HG03378 (cell line): ENCODE results near the gene CCDC38.

Experiments used
- ATAC-seq: cut with Tn5 transposase; IDR thresholded peaks from one replicate; pipeline ENCODE4 v1.9.1; 2021; ENCODE audit warnings: mild to moderate bottlenecking, moderate library complexity; ENCODE audit not compliant: unreplicated experiment

The CCDC38 gene

GRCh38 chr12:95837240-95838038 is 105.0 kb downstream of the CCDC38 start:
- no peak for ATAC-seq

DNA sequence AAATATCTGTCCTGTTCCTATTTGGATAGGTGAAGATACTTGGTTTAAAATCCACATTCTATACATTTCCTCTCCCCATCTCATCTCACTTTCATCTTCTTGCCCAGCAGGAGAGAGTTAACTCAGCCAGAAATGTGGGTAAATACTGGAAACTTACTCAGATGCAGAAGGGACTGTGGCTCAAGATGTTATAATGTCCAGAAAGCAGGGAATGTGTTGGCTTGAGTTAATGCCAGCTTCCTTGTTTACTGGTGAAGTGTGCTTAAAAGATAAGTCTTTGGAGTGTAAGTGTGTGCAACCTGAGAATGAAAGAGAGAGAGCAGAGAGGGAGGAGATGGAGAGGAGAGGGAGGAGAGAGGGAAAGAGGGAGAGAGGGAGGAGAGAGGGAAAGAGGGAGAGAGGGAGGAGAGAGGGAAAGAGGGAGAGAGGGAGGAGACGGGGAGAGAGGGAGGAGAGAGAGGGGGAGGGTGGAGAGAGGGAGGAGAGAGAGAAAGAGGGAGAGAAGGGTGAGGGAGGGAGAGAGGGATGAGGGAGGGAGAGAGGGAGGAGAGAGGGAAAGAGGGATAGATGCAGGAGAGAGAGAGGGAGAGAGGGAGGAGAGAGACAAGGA is 105.7 kb downstream of the CCDC38 start:
- no peak for ATAC-seq

DNA sequence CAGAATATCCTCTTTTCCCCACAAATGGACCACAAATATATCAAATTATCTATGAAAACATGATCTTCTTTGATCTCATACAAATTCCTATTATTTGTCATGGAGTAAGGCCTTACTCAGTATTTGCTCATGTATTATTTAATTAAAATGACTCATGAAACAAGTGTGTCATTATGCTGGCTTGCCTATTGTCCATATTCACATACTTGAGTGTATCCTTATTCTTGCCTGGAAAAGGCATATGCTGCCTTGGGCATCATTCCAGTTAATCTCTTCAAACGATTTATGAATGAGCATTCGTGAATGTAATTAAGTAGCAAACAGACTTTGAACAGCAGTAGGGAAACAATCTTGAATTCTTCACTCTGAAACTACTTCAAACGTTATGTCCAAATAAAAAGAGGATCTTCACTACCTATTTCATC is 106.2 kb downstream of the CCDC38 start:
- ATAC-seq: no peak

DNA sequence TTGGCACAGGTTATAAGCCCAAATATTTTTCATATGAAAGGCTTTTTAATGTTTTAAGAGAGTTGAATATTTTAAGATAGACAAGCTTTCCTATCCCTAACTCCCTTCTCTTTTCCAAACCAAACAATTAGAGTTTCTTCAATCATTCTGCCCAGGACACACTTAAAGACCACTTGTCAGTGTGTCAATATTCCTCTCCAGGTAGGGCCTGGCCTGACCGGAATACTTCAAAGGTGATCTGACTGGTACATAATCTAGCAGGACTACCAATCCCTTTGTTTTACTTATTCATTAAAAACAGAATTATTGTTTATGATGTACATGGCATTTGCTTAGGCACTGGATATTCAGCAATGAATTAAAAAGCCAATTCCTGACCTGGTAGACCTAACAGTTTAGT is 107.8 kb downstream of the CCDC38 start:
- no peak for ATAC-seq

DNA sequence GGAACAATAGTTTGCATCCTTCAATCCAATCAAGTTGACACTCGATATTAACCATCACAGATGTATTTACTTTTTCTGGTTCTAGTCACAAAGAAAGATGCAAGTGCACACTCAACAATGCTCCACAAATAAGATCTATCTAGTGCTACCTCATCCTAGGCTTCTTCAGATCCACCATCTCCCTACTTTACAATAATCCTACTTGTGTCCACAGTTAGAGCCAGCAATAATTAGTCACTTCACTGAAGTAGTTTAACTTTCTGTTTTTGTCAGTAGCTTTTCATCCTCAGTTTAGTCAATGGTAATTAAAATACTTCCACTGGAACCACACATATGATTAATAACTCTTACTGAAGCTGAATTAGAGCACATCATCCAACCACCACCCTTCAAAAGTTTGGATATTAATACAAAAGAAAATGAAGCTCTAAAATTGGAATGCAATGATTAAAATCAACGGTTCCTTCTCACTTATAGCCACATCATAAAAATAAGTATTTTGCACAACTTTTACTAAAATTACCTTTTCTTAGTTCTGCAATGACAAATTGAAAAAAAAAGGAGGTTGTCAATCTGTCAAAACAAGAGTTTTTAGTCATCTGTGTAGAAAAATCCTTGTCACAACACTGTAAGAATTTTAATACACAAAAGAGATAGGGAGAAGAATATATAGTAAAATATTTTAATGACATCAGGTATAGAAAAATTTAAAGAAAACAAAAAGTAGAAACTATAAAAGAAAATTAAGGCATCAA is 111.9 kb downstream of the CCDC38 start:
- ATAC-seq: no peak

DNA sequence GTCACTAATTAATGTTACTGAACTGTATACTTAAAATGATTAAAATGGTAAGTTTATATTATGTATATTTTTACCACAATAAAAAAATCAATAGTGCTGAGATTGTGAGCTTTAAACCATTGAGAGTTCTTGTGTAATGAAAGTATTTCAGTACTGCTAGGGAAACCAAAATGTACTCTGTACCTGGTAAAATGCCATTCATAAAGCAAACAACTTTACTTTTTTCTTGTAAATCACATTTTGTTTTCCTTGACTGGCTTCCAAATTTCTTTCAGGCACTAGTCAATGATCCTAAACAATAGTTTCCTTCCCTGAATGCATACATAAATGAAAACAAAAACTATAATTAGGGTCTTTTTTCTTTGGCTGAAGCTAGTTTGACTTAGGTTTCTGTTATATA is 113.0 kb downstream of the CCDC38 start:
- ATAC-seq: no peak

- no peak for ATAC-seq
These were observed 122.2 kb downstream of the CCDC38 start for GRCh38 chr12:95820096-95820703.
